ENCODE results near the gene H1-8. TPM values are rescaled to one million over a fixed set of nuclear protein-coding genes. Genes with fewer than 3 reads are reported as not detected.
A peak's percentile ranks its signal among the peaks of the same experiment; 100 is the strongest.

The H1-8 gene
- total RNA-seq, 2 donors from 2014 or later = not detected

- DNase-seq = peak; percentile 78
- Histone ChIP-seq H3K9me3 (ENCODE audit: control insufficient read depth, low read length) (no peaks in the 10 kb centered on the region), H3K27me3 (ENCODE audit: control insufficient read depth, insufficient read depth, low read length, poor library complexity, severe bottlenecking) (no peaks in the 10 kb centered on the region), H3K4me1 (ENCODE audit: control insufficient read depth, insufficient read depth, low read length) (peaks cover 37% of the 10 kb centered on the region), H3K4me3 (ENCODE audit: low read length) (no peak overlapping the region), H3K9ac (ENCODE audit: extremely low read depth, low read length, poor library complexity, severe bottlenecking) (no peak overlapping the region), H3K27ac (ENCODE audit: low read depth, low read length) (peak overlapping the region; percentile 27), H3K36me3 (ENCODE audit: control insufficient read depth, insufficient read depth, low read length) (no peaks in the 10 kb centered on the region)
- Mint-ChIP-seq H3K27ac (peak overlapping the region; percentile 61), H3K9me3 (no peaks in the 10 kb centered on the region), H3K4me3 (no peak overlapping the region), H3K36me3 (ENCODE audit: low read depth) (no peaks in the 10 kb centered on the region), H3K27me3 (ENCODE audit: insufficient read depth) (no peaks in the 10 kb centered on the region), H3K4me1 (peaks cover 53% of the 10 kb centered on the region)
- 60 to 71% methylated on average over 16 to 27 of the region's 27 CpGs for WGBS, 2 experiments (ENCODE audit: insufficient coverage in 1 of 2, insufficient read length in 1 of 2)
- TF ChIP-seq CTCF (conservative IDR thresholded peaks at IDR 0.05) = no peak
These were observed 53.5 kb downstream of the H1-8 start for GRCh38 chr3:129596194-129597086.

- no peak for TF ChIP-seq CTCF (conservative IDR thresholded peaks at IDR 0.05)
- Mint-ChIP-seq H3K27me3 (ENCODE audit: insufficient read depth) (no peaks in the 10 kb centered on the region), H3K4me3 (no peak overlapping the region), H3K27ac (no peak overlapping the region), H3K36me3 (ENCODE audit: low read depth) (peaks cover 3% of the 10 kb centered on the region), H3K9me3 (no peaks in the 10 kb centered on the region), H3K4me1 (peaks cover 55% of the 10 kb centered on the region)
- H3K36me3 ChIP-seq (ENCODE audit: control insufficient read depth, insufficient read depth, low read length) = no peaks in the 10 kb centered on the region
- 75 to 79% methylated on average over 28 to 31 of the region's 31 CpGs for WGBS, 2 experiments (ENCODE audit: insufficient coverage in 1 of 2, insufficient read length in 1 of 2)
- H3K9ac ChIP-seq (ENCODE audit: extremely low read depth, low read length, poor library complexity, severe bottlenecking) = no peak overlapping the region
- DNase-seq = no peak
- peak overlapping the region; percentile 51 for H3K27ac ChIP-seq (ENCODE audit: low read depth, low read length)
- H3K9me3 ChIP-seq (ENCODE audit: control insufficient read depth, low read length) = no peaks in the 10 kb centered on the region
- H3K4me3 ChIP-seq (ENCODE audit: low read length) = no peak overlapping the region
- H3K27me3 ChIP-seq (ENCODE audit: control insufficient read depth, insufficient read depth, low read length, poor library complexity, severe bottlenecking) = no peaks in the 10 kb centered on the region
- H3K4me1 ChIP-seq (ENCODE audit: control insufficient read depth, insufficient read depth, low read length) = peaks cover 31% of the 10 kb centered on the region
These were observed 54.4 kb downstream of the H1-8 start for GRCh38 chr3:129597087-129597999.

- Mint-ChIP-seq H3K27me3 (ENCODE audit: insufficient read depth) (no peaks in the 10 kb centered on the region), H3K27ac (no peak overlapping the region), H3K4me1 (peaks cover 57% of the 10 kb centered on the region), H3K9me3 (no peaks in the 10 kb centered on the region), H3K36me3 (ENCODE audit: low read depth) (peaks cover 3% of the 10 kb centered on the region), H3K4me3 (no peak overlapping the region)
- no peak for TF ChIP-seq CTCF (conservative IDR thresholded peaks at IDR 0.05)
- Histone ChIP-seq H3K9ac (ENCODE audit: extremely low read depth, low read length, poor library complexity, severe bottlenecking) (no peak overlapping the region), H3K36me3 (ENCODE audit: control insufficient read depth, insufficient read depth, low read length) (no peaks in the 10 kb centered on the region), H3K4me1 (ENCODE audit: control insufficient read depth, insufficient read depth, low read length) (peaks cover 29% of the 10 kb centered on the region), H3K4me3 (ENCODE audit: low read length) (no peak overlapping the region), H3K27me3 (ENCODE audit: control insufficient read depth, insufficient read depth, low read length, poor library complexity, severe bottlenecking) (no peaks in the 10 kb centered on the region), H3K27ac (ENCODE audit: low read depth, low read length) (peak overlapping the region; percentile 51), H3K9me3 (ENCODE audit: control insufficient read depth, low read length) (no peaks in the 10 kb centered on the region)
- WGBS, 2 experiments (ENCODE audit: insufficient coverage in 1 of 2, insufficient read length in 1 of 2) = 40 to 68% methylated on average over 4 to 5 of the region's 5 CpGs
- DNase-seq = peak; percentile 77
These were observed 55.0 kb downstream of the H1-8 start for GRCh38 chr3:129598000-129598381.

All from endodermal cell (in vitro differentiated cells).